GM12878 (cell line): Measurements from ENCODE around the gene PIK3R3. TPM values are rescaled to one million over a fixed set of nuclear protein-coding genes. Genes with fewer than 3 reads are reported as not detected.
A peak's percentile ranks its signal among the peaks of the same experiment; 100 is the strongest.

Source experiments
- ASH2L ChIP-seq: fragments of 300-600, 200-600 bp; sonication (generic); IDR thresholded peaks from 2 replicates; pipeline ENCODE4 v1.6.1; 2017; ENCODE audit warnings: low read depth, mild to moderate bottlenecking, borderline replicate concordance
- BMI1 ChIP-seq: fragments of 450-650 bp; IDR thresholded peaks from 2 replicates; pipeline ENCODE4 v1.6.1; 2016; ENCODE audit warnings: mild to moderate bottlenecking, moderate library complexity, borderline replicate concordance
- CREB1 ChIP-seq: IDR thresholded peaks from 2 replicates; pipeline ENCODE4 v1.6.1; 2012; ENCODE audit warnings: low read depth, mild to moderate bottlenecking, inconsistent platforms
- EED ChIP-seq: sonication (generic); IDR thresholded peaks from 2 replicates; pipeline ENCODE4 v1.6.1; 2016; ENCODE audit warnings: antibody characterized with exemption, low read depth
- GABPA ChIP-seq: IDR thresholded peaks from 2 replicates; pipeline ENCODE4 v1.6.1; 2014; ENCODE audit warnings: antibody characterized with exemption, low read depth, mild to moderate bottlenecking, inconsistent platforms
- HCFC1 ChIP-seq: fragments of 150-350 bp; IDR thresholded peaks from 2 replicates; pipeline ENCODE4 v1.6.1; 2014; ENCODE audit warnings: low read length
- MTA3 ChIP-seq: IDR thresholded peaks from 2 replicates; pipeline ENCODE4 v1.6.1; 2012; ENCODE audit warnings: low read length, inconsistent platforms, borderline replicate concordance
- MYB ChIP-seq: fragments of 150-350 bp; IDR thresholded peaks from 2 replicates; pipeline ENCODE4 v1.6.1; 2014; ENCODE audit warnings: mild to moderate bottlenecking, low read depth, low read length, borderline replicate concordance
- MYC ChIP-seq: IDR thresholded peaks from 2 replicates; pipeline ENCODE4 v1.6.1; 2011; ENCODE audit warnings: mild to moderate bottlenecking, low read length, moderate library complexity, inconsistent platforms; ENCODE audit not compliant: insufficient read depth, insufficient replicate concordance, insufficient read length, severe bottlenecking
- NFXL1 ChIP-seq: fragments of 450-650 bp; IDR thresholded peaks from 2 replicates; pipeline ENCODE4 v1.6.1; 2017; ENCODE audit warnings: antibody characterized with exemption, mild to moderate bottlenecking, borderline replicate concordance
- PAX8 ChIP-seq: fragments of 450-650 bp; IDR thresholded peaks from 2 replicates; pipeline ENCODE4 v1.6.1; 2017; ENCODE audit warnings: mild to moderate bottlenecking, moderate library complexity
- POLR2AphosphoS2 ChIP-seq: IDR thresholded peaks from 2 replicates; pipeline ENCODE4 v1.6.1; 2011; ENCODE audit warnings: low read depth, mild to moderate bottlenecking, low read length, improper control_type of control experiment, moderate library complexity
- RAD51 ChIP-seq: fragments of 450-650 bp; IDR thresholded peaks from 2 replicates; pipeline ENCODE4 v1.6.1; 2016; ENCODE audit warnings: moderate library complexity, mild to moderate bottlenecking, inconsistent platforms
- RBBP5 ChIP-seq: fragments of 200-600 bp; sonication (generic); conservative IDR thresholded peaks from 2 replicates; pipeline ENCODE4 v1.6.1; 2016
- SMAD5 ChIP-seq: IDR thresholded peaks from 2 replicates; pipeline ENCODE4 v1.6.1; 2016; ENCODE audit warnings: antibody characterized with exemption, low read depth
- SREBF1 ChIP-seq: IDR thresholded peaks from 2 replicates; pipeline ENCODE4 v1.6.1; 2012; ENCODE audit warnings: mild to moderate bottlenecking, low read length
- ZNF274 ChIP-seq: IDR thresholded peaks from one replicate; pipeline ENCODE4 v1.8.0; 2011; ENCODE audit not compliant: insufficient read length, insufficient read depth
- polyA plus RNA-seq, 11 experiments: library from polyadenylated mRNA; depleted of rRNA in 4 of 11; unstranded in 6 of 11; stranded (reverse) in 5 of 11; fragments of >200 nt; fragmentation: Nextera tagmentation in 4 of 11; fragmentation: Illumina TruSeq in 1 of 11; extraction: Ambion mirVana in 4 of 11; extraction: Trizol in 1 of 11; gene quantifications; 1 replicate in 1 of 11; 2 replicates in 10 of 11; pipeline versions ENCODE4 v1.2.1 to v1.2.3, GENCODE V29; 2011 to 2016; ENCODE audit warnings: inconsistent platforms in 2 of 11, missing spikeins in 2 of 11, low read depth in 1 of 11
- total RNA-seq, 4 experiments: library from RNA; depleted of rRNA in 3 of 4; stranded (reverse); fragments of >200 nt in 3 of 4; fragmentation: Illumina TruSeq in 1 of 4; extraction: Trizol in 1 of 4; gene quantifications; 2 replicates each; pipeline versions ENCODE4 v1.2.1 to v1.2.3, GENCODE V29; 2013 to 2021
- TF ChIP-seq, protein P1 (sequence below): IDR thresholded peaks from 2 replicates; pipeline ENCODE4 v1.6.1; 2012; ENCODE audit warnings: mild to moderate bottlenecking, low read depth, low read length
- TF ChIP-seq, protein P2 (sequence below): fragments of 150-350 bp; IDR thresholded peaks from 2 replicates; pipeline ENCODE4 v1.6.1; 2016; ENCODE audit warnings: low read depth, low read length
- TF ChIP-seq, protein P3 (sequence below): fragments of 450-650 bp; IDR thresholded peaks from 2 replicates; pipeline ENCODE4 v1.6.1; 2017; ENCODE audit warnings: mild to moderate bottlenecking

Gene PIK3R3
- total and polyA plus RNA-seq, 10 of the 15 experiments (the other 5 are each of a cell fraction or from before 2014, with no cell fraction given), result 4.8 to 27.0 (median 19.8) TPM

DNA sequence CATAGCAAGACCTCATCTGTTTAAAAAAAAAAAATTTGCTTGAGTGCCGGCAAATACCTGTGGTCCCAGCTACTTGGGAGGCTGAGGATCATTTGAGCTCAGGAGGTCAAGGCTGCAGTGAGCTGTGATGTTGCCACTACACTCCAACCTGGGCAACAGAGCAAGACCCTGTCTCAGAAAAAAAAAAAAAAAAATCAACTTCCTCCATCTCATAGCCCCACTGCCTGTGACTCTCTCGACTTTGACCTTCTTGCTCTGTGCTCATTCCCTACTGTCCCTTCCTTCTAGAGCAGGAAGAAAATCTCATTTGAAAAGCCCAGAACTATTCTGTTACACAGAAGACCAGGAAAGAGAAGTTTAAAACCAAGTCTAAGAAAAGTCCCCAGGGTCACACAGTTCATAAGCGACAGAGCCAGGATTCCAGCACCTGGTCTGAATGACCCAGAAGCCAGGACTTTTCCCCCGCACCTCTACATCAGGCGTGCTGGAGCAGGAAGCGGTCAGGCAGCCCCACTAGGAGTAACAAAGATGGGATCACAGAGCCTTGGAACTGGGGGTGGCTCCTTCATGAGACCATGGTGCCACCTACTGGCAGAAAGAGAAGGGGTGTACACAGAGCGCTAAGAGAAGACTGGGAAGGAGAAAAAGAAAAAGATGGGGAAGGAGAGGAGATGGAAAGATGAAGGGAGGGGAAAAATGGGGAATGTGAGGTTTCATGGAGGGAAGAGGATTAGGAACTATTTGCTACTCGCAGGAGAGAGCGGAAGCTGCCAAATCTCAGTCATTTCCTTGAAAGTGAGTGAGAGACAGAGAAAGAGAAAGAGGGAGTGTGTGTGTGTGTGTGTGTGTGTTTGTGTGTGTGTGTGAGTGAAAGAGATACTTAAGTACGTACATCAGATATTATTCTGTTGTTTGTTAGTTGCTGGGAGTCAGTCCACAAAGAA lies 47.0 kb upstream of the PIK3R3 start (continued):
- TF ChIP-seq, protein P1, sequence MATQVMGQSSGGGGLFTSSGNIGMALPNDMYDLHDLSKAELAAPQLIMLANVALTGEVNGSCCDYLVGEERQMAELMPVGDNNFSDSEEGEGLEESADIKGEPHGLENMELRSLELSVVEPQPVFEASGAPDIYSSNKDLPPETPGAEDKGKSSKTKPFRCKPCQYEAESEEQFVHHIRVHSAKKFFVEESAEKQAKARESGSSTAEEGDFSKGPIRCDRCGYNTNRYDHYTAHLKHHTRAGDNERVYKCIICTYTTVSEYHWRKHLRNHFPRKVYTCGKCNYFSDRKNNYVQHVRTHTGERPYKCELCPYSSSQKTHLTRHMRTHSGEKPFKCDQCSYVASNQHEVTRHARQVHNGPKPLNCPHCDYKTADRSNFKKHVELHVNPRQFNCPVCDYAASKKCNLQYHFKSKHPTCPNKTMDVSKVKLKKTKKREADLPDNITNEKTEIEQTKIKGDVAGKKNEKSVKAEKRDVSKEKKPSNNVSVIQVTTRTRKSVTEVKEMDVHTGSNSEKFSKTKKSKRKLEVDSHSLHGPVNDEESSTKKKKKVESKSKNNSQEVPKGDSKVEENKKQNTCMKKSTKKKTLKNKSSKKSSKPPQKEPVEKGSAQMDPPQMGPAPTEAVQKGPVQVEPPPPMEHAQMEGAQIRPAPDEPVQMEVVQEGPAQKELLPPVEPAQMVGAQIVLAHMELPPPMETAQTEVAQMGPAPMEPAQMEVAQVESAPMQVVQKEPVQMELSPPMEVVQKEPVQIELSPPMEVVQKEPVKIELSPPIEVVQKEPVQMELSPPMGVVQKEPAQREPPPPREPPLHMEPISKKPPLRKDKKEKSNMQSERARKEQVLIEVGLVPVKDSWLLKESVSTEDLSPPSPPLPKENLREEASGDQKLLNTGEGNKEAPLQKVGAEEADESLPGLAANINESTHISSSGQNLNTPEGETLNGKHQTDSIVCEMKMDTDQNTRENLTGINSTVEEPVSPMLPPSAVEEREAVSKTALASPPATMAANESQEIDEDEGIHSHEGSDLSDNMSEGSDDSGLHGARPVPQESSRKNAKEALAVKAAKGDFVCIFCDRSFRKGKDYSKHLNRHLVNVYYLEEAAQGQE, result no peak
- TF ChIP-seq, protein P2, sequence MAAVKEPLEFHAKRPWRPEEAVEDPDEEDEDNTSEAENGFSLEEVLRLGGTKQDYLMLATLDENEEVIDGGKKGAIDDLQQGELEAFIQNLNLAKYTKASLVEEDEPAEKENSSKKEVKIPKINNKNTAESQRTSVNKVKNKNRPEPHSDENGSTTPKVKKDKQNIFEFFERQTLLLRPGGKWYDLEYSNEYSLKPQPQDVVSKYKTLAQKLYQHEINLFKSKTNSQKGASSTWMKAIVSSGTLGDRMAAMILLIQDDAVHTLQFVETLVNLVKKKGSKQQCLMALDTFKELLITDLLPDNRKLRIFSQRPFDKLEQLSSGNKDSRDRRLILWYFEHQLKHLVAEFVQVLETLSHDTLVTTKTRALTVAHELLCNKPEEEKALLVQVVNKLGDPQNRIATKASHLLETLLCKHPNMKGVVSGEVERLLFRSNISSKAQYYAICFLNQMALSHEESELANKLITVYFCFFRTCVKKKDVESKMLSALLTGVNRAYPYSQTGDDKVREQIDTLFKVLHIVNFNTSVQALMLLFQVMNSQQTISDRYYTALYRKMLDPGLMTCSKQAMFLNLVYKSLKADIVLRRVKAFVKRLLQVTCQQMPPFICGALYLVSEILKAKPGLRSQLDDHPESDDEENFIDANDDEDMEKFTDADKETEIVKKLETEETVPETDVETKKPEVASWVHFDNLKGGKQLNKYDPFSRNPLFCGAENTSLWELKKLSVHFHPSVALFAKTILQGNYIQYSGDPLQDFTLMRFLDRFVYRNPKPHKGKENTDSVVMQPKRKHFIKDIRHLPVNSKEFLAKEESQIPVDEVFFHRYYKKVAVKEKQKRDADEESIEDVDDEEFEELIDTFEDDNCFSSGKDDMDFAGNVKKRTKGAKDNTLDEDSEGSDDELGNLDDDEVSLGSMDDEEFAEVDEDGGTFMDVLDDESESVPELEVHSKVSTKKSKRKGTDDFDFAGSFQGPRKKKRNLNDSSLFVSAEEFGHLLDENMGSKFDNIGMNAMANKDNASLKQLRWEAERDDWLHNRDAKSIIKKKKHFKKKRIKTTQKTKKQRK, result no peak
- TF ChIP-seq MYB (no peak), GABPA (no peak), NFXL1 (no peak), MTA3 (no peak), ASH2L (no peak), BMI1 (0 out of 2 replicates have a peak, but pooled peaks have one; percentile 13), CREB1 (no peak), SREBF1 (no peak), SMAD5 (no peak), POLR2AphosphoS2 (no peak), RAD51 (no peak), MYC (no peak), EED (peak; percentile 65), PAX8 (no peak), RBBP5 (no peak), HCFC1 (no peak), ZNF274 (no peak)
- TF ChIP-seq, protein P3, sequence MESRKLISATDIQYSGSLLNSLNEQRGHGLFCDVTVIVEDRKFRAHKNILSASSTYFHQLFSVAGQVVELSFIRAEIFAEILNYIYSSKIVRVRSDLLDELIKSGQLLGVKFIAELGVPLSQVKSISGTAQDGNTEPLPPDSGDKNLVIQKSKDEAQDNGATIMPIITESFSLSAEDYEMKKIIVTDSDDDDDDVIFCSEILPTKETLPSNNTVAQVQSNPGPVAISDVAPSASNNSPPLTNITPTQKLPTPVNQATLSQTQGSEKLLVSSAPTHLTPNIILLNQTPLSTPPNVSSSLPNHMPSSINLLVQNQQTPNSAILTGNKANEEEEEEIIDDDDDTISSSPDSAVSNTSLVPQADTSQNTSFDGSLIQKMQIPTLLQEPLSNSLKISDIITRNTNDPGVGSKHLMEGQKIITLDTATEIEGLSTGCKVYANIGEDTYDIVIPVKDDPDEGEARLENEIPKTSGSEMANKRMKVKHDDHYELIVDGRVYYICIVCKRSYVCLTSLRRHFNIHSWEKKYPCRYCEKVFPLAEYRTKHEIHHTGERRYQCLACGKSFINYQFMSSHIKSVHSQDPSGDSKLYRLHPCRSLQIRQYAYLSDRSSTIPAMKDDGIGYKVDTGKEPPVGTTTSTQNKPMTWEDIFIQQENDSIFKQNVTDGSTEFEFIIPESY, result 0 out of 2 replicates have a peak, but pooled peaks have one; percentile 58
